K562 (cell line): Measurements from ENCODE around the gene SRC. TPM values are rescaled to one million over a fixed set of nuclear protein-coding genes. Genes with fewer than 3 reads are reported as not detected.
A peak's percentile ranks its signal among the peaks of the same experiment; 100 is the strongest.

Source experiments
- ATAC-seq: fragments of 200-7000 bp; cut with Tn5 transposase; 3 replicates; pipeline ENCODE4 v1.9.1; 2020; ENCODE audit warnings: moderate library complexity
- BruUV-seq: library from RNA; stranded (reverse); fragments of 400-500 nt; replicated peaks from 2 replicates; lab custom pipeline; 2021; lab: Mats Ljungman, UMichigan
- CTCF ChIA-PET: fragments of 300-600 bp; formaldehyde crosslinking; extraction: SDS; loops from one replicate; lab custom pipeline; 2021; ENCODE audit warnings: low intra/inter-chr PET ratio; lab: Yijun Ruan, JAX
- POLR2A ChIA-PET: fragments of 300-600, 350-650 bp; sonication (Branson Sonifier 250); formaldehyde crosslinking; extraction: SDS; loops from one replicate; lab custom pipeline; 2021; ENCODE audit warnings: antibody characterized with exemption, inconsistent platforms; lab: Yijun Ruan, JAX
- DNase-seq, 4 experiments: peaks; one replicate each; pipeline versions ENCODE4 v3.0.0 to v3.0.0-alpha.2; 2011 to 2018; ENCODE audit warnings: low spot score in 3 of 4, mixed read lengths in 3 of 4; ENCODE audit errors: extremely low read depth in 1 of 4
- FAIRE-seq: peaks from 2 replicates; lab custom pipeline; 2011; peaks lifted over from hg19 to GRCh38; lab: Jason Lieb, UNC
- H2AFZ ChIP-seq: 2 replicates; pipeline ENCODE4 v1.6.0; 2011; ENCODE audit warnings: low read depth, low read length, control low read depth, inconsistent platforms
- H3K27ac ChIP-seq: fragments of 200-600 bp; 3 replicates; pipeline ENCODE4 v1.8.0; 2011; ENCODE audit warnings: low read depth, mild to moderate bottlenecking, control low read depth, inconsistent platforms, low read length, moderate library complexity, mixed read lengths; ENCODE audit errors: extremely low read depth
- H3K27me3 ChIP-seq, 2 experiments: fragments of 300-600 bp in 1 of 2; 2 replicates in 1 of 2; 3 replicates in 1 of 2; pipeline versions ENCODE4 v1.6.0 to v1.8.0; 2011; ENCODE audit warnings: inconsistent platforms in 2 of 2, low read length in 2 of 2, mild to moderate bottlenecking in 1 of 2, mixed read lengths in 1 of 2, moderate library complexity in 1 of 2; ENCODE audit not compliant: control insufficient read depth in 2 of 2, insufficient read depth in 2 of 2
- H3K36me3 ChIP-seq: fragments of 300-600 bp; 3 replicates; pipeline ENCODE4 v1.8.0; 2011; ENCODE audit warnings: mild to moderate bottlenecking, low read length, inconsistent platforms; ENCODE audit not compliant: control insufficient read depth, insufficient read depth
- H3K4me1 ChIP-seq, 2 experiments: fragments of 200-600 bp in 1 of 2; replicated peaks in 1 of 2; 2 replicates in 1 of 2; 3 replicates in 1 of 2; pipeline versions ENCODE4 v1.5.1 to v1.8.0; 2011; ENCODE audit warnings: inconsistent platforms in 2 of 2, low read length in 2 of 2, mild to moderate bottlenecking in 1 of 2, mixed read lengths in 1 of 2, moderate library complexity in 1 of 2; ENCODE audit not compliant: control insufficient read depth in 2 of 2, insufficient read depth in 2 of 2
- H3K4me2 ChIP-seq: 2 replicates; pipeline ENCODE4 v1.6.1; 2011; ENCODE audit warnings: low read length, control low read depth, inconsistent platforms, mixed read lengths; ENCODE audit not compliant: insufficient read depth
- H3K4me3 ChIP-seq: fragments of 200-600 bp; sonication (generic), shearing (Covaris generic); 2 replicates; pipeline ENCODE4 v1.5.1; 2016; ENCODE audit warnings: control low read depth, inconsistent platforms
- H3K79me2 ChIP-seq: fragments of 200-600 bp; 3 replicates; pipeline ENCODE4 v1.8.0; 2011; ENCODE audit warnings: low read length, inconsistent platforms; ENCODE audit not compliant: control insufficient read depth, insufficient read depth
- H3K9ac ChIP-seq, 2 experiments: 2 replicates each; pipeline versions ENCODE4 v1.6.0 to v1.6.1; 2011; ENCODE audit warnings: low read depth in 2 of 2, low read length in 2 of 2, control low read depth in 1 of 2, inconsistent platforms in 1 of 2, mild to moderate bottlenecking in 1 of 2, mixed read lengths in 1 of 2; ENCODE audit not compliant: insufficient read depth in 1 of 2
- H3K9me1 ChIP-seq: one replicate; pipeline ENCODE4 v1.6.0; 2011; ENCODE audit warnings: inconsistent platforms, mild to moderate bottlenecking, low read length, moderate library complexity; ENCODE audit not compliant: control insufficient read depth, insufficient read depth
- H3K9me3 ChIP-seq: replicated peaks from 2 replicates; pipeline ENCODE4 v1.5.1; 2011; ENCODE audit warnings: low read depth, low read length, inconsistent platforms; ENCODE audit not compliant: control insufficient read depth, insufficient read depth
- H4K20me1 ChIP-seq: replicated peaks from 2 replicates; pipeline ENCODE4 v1.6.1; 2011; ENCODE audit warnings: low read length, inconsistent platforms, mixed read lengths; ENCODE audit not compliant: control insufficient read depth, insufficient read depth
- ELF4 ChIP-seq: fragments of 450-650 bp; formaldehyde crosslinking; IDR thresholded peaks from 2 replicates; pipeline ENCODE4 v1.4.0; 2022; ENCODE audit warnings: missing genetic modification characterization
- POU5F1 ChIP-seq: fragments of 150-350 bp; IDR thresholded peaks from 2 replicates; pipeline ENCODE4 v1.6.1; 2014; ENCODE audit warnings: borderline replicate concordance, low read length, low read depth, mild to moderate bottlenecking; ENCODE audit not compliant: partially characterized antibody
- WGBS: fragments of 100-300 bp; shearing (Covaris generic); methylation state at CpG from one replicate; pipeline ENCODE4 v1.1.6; 2016; ENCODE audit warnings: low coverage, mixed read lengths; ENCODE audit not compliant: insufficient coverage; ENCODE audit errors: missing lambda C conversion rate; 5-methylcytosine and 5-hydroxymethylcytosine counted together
- in situ Hi-C: fragments of 300-500 bp; cut with MboI; formaldehyde crosslinking; loops from 4 replicates; pipeline ENCODE4 v1.15.0; 2018; ENCODE audit warnings: inconsistent platforms, mixed read lengths
- intact Hi-C: fragments of 100-400 bp; cut with micrococcal nuclease; formaldehyde crosslinking; loops from 2 replicates; pipeline ENCODE4 v1.14.2; 2022
- polyA plus RNA-seq, 8 experiments: library from polyadenylated mRNA; depleted of rRNA in 4 of 8; stranded (reverse) in 5 of 8; unstranded in 3 of 8; fragments of >200 nt; fragmentation: Nextera tagmentation in 2 of 8; fragmentation: Illumina TruSeq in 1 of 8; extraction: Ambion mirVana in 2 of 8; extraction: Trizol in 1 of 8; gene quantifications; 2 replicates each; pipeline versions ENCODE4 v1.2.1 to v1.2.3, GENCODE V29; 2011 to 2014; ENCODE audit warnings: inconsistent platforms in 1 of 8, missing spikeins in 1 of 8
- total RNA-seq, 7 experiments: library from RNA; depleted of rRNA in 6 of 7; stranded (reverse); fragments of >200 nt in 6 of 7; fragmentation: Illumina TruSeq in 2 of 7; extraction: Trizol in 2 of 7; gene quantifications; 2 replicates each; pipeline versions ENCODE4 v1.2.1 to v1.2.3, GENCODE V29; 2011 to 2021; ENCODE audit warnings: low replicate concordance in 1 of 7
- TF ChIP-seq, protein P1 (sequence below): sonication (generic); formaldehyde crosslinking; IDR thresholded peaks from 2 replicates; pipeline ENCODE4 v1.8.0; 2023; ENCODE audit warnings: mild to moderate bottlenecking, missing genetic modification reagents
- TF ChIP-seq, protein P2 (sequence below): sonication (generic); formaldehyde crosslinking; IDR thresholded peaks from 2 replicates; pipeline ENCODE4 v1.9.0; 2022; ENCODE audit warnings: mild to moderate bottlenecking, missing genetic modification reagents

Gene SRC
- total and polyA plus RNA-seq, 9 of the 15 experiments (the other 6 are each of a cell fraction or from before 2014, with no cell fraction given) = 0.06 to 8.5 (median 3.1) TPM

DNA sequence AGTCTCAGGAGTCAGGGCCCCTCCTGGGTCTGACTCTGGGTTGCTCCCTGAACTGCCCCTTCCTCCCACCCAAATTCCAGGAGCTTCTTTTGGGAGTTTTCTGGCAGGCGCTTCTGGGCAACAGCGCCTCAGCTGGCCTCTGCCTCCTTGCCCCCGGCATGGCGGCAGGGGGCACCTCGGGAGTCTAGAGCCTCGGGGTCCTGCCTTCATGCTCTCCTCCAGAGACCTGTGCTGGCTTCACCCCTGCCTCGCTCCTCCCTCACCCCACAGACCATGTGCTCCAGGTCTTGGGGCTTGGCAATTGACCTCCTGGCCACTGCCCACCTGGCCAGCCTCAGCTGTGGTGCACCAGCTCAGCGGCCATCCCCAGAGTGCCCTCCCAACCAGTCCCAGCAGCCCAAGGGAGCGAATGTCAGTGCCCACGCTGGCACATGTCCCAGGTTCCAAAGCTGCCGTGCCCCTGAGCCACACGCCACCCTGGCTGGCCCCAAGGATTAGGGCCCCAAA lies 43.4 kb downstream of the SRC start:
- 79% methylated on average over 9 of the region's 12 CpGs for WGBS

More for the DNA sequence above, 43.4 kb downstream of the SRC start:
- in situ Hi-C loops = no loop called here
- no peak overlapping the region for H3K9ac ChIP-seq
- peaks cover 4 to 51% of the 10 kb centered on the region in 2 experiments; a peak in 4 of 5 replicates for H3K4me1 ChIP-seq
- H4K20me1 ChIP-seq = no peaks in the 10 kb centered on the region
- H3K36me3 ChIP-seq = no peaks in the 10 kb centered on the region
- H3K9me3 ChIP-seq = no peaks in the 10 kb centered on the region
- TF ChIP-seq ELF4 (no peak), POU5F1 (no peak)
- TF ChIP-seq, protein P1, sequence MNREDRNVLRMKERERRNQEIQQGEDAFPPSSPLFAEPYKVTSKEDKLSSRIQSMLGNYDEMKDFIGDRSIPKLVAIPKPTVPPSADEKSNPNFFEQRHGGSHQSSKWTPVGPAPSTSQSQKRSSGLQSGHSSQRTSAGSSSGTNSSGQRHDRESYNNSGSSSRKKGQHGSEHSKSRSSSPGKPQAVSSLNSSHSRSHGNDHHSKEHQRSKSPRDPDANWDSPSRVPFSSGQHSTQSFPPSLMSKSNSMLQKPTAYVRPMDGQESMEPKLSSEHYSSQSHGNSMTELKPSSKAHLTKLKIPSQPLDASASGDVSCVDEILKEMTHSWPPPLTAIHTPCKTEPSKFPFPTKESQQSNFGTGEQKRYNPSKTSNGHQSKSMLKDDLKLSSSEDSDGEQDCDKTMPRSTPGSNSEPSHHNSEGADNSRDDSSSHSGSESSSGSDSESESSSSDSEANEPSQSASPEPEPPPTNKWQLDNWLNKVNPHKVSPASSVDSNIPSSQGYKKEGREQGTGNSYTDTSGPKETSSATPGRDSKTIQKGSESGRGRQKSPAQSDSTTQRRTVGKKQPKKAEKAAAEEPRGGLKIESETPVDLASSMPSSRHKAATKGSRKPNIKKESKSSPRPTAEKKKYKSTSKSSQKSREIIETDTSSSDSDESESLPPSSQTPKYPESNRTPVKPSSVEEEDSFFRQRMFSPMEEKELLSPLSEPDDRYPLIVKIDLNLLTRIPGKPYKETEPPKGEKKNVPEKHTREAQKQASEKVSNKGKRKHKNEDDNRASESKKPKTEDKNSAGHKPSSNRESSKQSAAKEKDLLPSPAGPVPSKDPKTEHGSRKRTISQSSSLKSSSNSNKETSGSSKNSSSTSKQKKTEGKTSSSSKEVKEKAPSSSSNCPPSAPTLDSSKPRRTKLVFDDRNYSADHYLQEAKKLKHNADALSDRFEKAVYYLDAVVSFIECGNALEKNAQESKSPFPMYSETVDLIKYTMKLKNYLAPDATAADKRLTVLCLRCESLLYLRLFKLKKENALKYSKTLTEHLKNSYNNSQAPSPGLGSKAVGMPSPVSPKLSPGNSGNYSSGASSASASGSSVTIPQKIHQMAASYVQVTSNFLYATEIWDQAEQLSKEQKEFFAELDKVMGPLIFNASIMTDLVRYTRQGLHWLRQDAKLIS (CRISPR knock-in tag) = no peak
- TF ChIP-seq, protein P2, sequence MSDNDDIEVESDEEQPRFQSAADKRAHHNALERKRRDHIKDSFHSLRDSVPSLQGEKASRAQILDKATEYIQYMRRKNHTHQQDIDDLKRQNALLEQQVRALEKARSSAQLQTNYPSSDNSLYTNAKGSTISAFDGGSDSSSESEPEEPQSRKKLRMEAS (CRISPR knock-in tag) = peak; percentile 22; the same call in 1 of the 2 replicates
- TF ChIP-seq, all 486 proteins: peak for 1
- H3K9me1 ChIP-seq = no peaks in the 10 kb centered on the region
- H2AFZ ChIP-seq = no peak overlapping the region
- no peak for ATAC-seq
- ChIA-PET CTCF (interaction anchor here (0.6 kb wide), 1 partner anchor 865 kb away, joined by 3 read pairs; no protein-coding TSS in a partner anchor), POLR2A (interaction anchor here (0.6 to 0.7 kb wide), 2 partner anchors 113 to 762 kb away, joined by 3 to 4 read pairs; no protein-coding TSS in a partner anchor)
- H3K4me3 ChIP-seq = no peak overlapping the region
- FAIRE-seq = no peak
- no peak overlapping the region for H3K4me2 ChIP-seq
- DNase-seq = no peak
- no peaks in the 10 kb centered on the region for H3K79me2 ChIP-seq
- H3K27ac ChIP-seq = no peak overlapping the region
- intact Hi-C loops = loop anchor here (5.0 kb wide), 1 partner anchor 192 kb away; no protein-coding TSS in a partner anchor
- no peaks in the 10 kb centered on the region for H3K27me3 ChIP-seq
- no TSS peak for BruUV-seq
